GM11168 (cell line): ENCODE data around the gene SULT2B1.

Source experiments
- in situ Hi-C: fragments of 300-500 bp; cut with MboI; formaldehyde crosslinking; loops from one replicate; pipeline ENCODE4 v1.12.0; 2022; ENCODE audit warnings: low sequenced_read_pairs; ENCODE audit not compliant: unreplicated experiment

The SULT2B1 gene

GRCh38 chr19:48644839-48645619 lies 93.1 kb downstream of the SULT2B1 start:
- in situ Hi-C loops = no loop called here

- in situ Hi-C loops = no loop called here
Measured at GRCh38 chr19:48645620-48646000, 93.6 kb downstream of the SULT2B1 start.

DNA sequence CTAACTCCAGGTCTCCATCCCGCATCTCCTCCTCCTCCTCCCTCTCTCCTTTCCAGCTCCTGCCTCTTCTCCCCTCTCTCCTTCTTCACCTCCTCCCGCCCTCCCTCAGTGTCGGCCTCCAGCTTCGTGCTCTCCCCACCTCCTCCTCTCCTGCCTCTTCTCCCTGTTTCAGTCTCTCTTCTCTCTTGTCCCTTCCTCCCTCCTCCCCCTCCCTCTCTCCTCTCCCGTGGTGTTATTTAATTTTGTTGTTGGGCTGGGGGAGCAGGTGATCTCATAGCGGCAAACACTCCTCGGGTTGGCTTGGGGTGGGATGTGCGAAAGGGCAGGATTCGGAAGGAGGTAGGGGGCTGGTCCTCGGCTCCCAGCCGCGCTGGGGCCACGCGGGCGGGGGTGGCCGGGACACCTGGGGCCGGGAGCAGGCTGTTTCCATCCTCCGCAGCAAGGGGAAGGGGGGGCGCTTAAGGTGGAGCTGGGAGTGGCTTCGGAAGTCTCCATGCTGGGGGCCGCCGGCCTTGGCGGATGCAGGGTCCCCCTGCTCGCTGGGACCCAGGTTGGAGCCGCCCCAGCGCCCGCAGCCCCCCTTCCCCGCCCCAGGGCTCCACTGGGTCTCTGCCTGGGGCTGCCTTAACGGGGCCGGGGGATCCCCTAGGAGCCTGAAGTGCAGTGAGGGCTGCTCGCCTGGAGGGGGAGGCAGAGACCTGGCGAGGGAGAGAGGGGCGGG lies 94.2 kb downstream of the SULT2B1 start, which contains the start of gene CA11:
Gene CA11, minus strand, starts transcription at position 187 of the 721 bp plus-strand sequence. CDS start 555 bp downstream, outside the sequence.
- in situ Hi-C loops = no loop called here

- in situ Hi-C loops = no loop called here
Measured at GRCh38 chr19:48646722-48647216, 94.8 kb downstream of the SULT2B1 start.

- in situ Hi-C loops = no loop called here
Measured at GRCh38 chr19:48648134-48648533, 96.2 kb downstream of the SULT2B1 start.
